HEK293 (cell line): Measurements from ENCODE around the gene AIFM3.

ENCODE experiments used
- BCL6B ChIP-seq: fragments of 450-650 bp; formaldehyde crosslinking; IDR thresholded peaks from 2 replicates; pipeline ENCODE4 v1.5.1; 2017; ENCODE audit warnings: missing biosample characterization, missing genetic modification characterization
- EGR2 ChIP-seq: fragments of 450-650 bp; formaldehyde crosslinking; IDR thresholded peaks from 2 replicates; pipeline ENCODE4 v1.5.1; 2016; ENCODE audit warnings: low read depth, missing biosample characterization, missing genetic modification characterization
- GFI1B ChIP-seq: fragments of 450-650 bp; formaldehyde crosslinking; IDR thresholded peaks from 2 replicates; pipeline ENCODE4 v1.5.1; 2016; ENCODE audit warnings: missing biosample characterization, missing genetic modification characterization
- GLIS2 ChIP-seq: fragments of 450-650 bp; formaldehyde crosslinking; IDR thresholded peaks from 2 replicates; pipeline ENCODE4 v1.5.1; 2016; ENCODE audit warnings: missing biosample characterization, missing genetic modification characterization
- HIC1 ChIP-seq: fragments of 450-650 bp; formaldehyde crosslinking; IDR thresholded peaks from 2 replicates; pipeline ENCODE4 v1.5.1; 2016; ENCODE audit warnings: missing biosample characterization, missing genetic modification characterization
- KLF10 ChIP-seq: fragments of 450-650 bp; IDR thresholded peaks from 2 replicates; pipeline ENCODE4 v1.5.1; 2018; ENCODE audit warnings: missing biosample characterization, mild to moderate bottlenecking, missing genetic modification characterization
- PRDM1 ChIP-seq: fragments of 450-650 bp; formaldehyde crosslinking; IDR thresholded peaks from 2 replicates; pipeline ENCODE4; 2016; ENCODE audit warnings: missing biosample characterization, missing genetic modification characterization
- PRDM4 ChIP-seq: fragments of 450-650 bp; formaldehyde crosslinking; IDR thresholded peaks from 2 replicates; pipeline ENCODE4 v1.5.1; 2017; ENCODE audit warnings: missing biosample characterization, missing genetic modification characterization
- RBAK ChIP-seq: fragments of 450-650 bp; formaldehyde crosslinking; IDR thresholded peaks from 2 replicates; pipeline ENCODE4 v1.5.1; 2016; ENCODE audit warnings: missing biosample characterization, missing genetic modification characterization
- SP3 ChIP-seq: fragments of 450-650 bp; formaldehyde crosslinking; IDR thresholded peaks from 2 replicates; pipeline ENCODE4 v1.5.1; 2016; ENCODE audit warnings: missing biosample characterization, missing genetic modification characterization
- ZBTB1 ChIP-seq: fragments of 450-650 bp; formaldehyde crosslinking; IDR thresholded peaks from 2 replicates; pipeline ENCODE4 v1.5.1; 2016; ENCODE audit warnings: missing biosample characterization, missing genetic modification characterization
- ZBTB26 ChIP-seq: fragments of 450-650 bp; formaldehyde crosslinking; optimal IDR thresholded peaks from 2 replicates; pipeline ENCODE3; 2016; ENCODE audit warnings: missing biosample characterization, mild to moderate bottlenecking, missing genetic modification characterization
- ZBTB44 ChIP-seq: fragments of 450-650 bp; IDR thresholded peaks from 2 replicates; pipeline ENCODE4 v1.5.1; 2018; ENCODE audit warnings: missing biosample characterization, mild to moderate bottlenecking, missing genetic modification characterization
- ZNF10 ChIP-seq: fragments of 450-650 bp; formaldehyde crosslinking; IDR thresholded peaks from 2 replicates; pipeline ENCODE4 v1.5.1; 2017; ENCODE audit warnings: missing biosample characterization, missing genetic modification characterization
- ZNF112 ChIP-seq: fragments of 450-650 bp; formaldehyde crosslinking; IDR thresholded peaks from 2 replicates; pipeline ENCODE4 v1.5.0; 2017; ENCODE audit warnings: missing biosample characterization, missing genetic modification characterization
- ZNF140 ChIP-seq: fragments of 450-650 bp; formaldehyde crosslinking; IDR thresholded peaks from 2 replicates; pipeline ENCODE4 v1.5.1; 2016; ENCODE audit warnings: missing biosample characterization, missing genetic modification characterization
- ZNF169 ChIP-seq: fragments of 450-650 bp; formaldehyde crosslinking; IDR thresholded peaks from 2 replicates; pipeline ENCODE4 v1.5.1; 2016; ENCODE audit warnings: missing biosample characterization, missing genetic modification characterization
- ZNF175 ChIP-seq: fragments of 450-650 bp; formaldehyde crosslinking; IDR thresholded peaks from 2 replicates; pipeline ENCODE4 v1.5.1; 2016; ENCODE audit warnings: missing biosample characterization, missing genetic modification characterization
- ZNF19 ChIP-seq: fragments of 450-650 bp; formaldehyde crosslinking; IDR thresholded peaks from 2 replicates; pipeline ENCODE4; 2016; ENCODE audit warnings: missing biosample characterization, missing genetic modification characterization, low read depth
- ZNF2 ChIP-seq: fragments of 450-650 bp; formaldehyde crosslinking; IDR thresholded peaks from 2 replicates; pipeline ENCODE4 v1.5.1; 2016; ENCODE audit warnings: missing biosample characterization, missing genetic modification characterization
- ZNF211 ChIP-seq: fragments of 450-650 bp; formaldehyde crosslinking; IDR thresholded peaks from 2 replicates; pipeline ENCODE4 v1.5.1; 2016; ENCODE audit warnings: low read depth, missing biosample characterization, missing genetic modification characterization
- ZNF335 ChIP-seq: fragments of 450-650 bp; formaldehyde crosslinking; conservative IDR thresholded peaks from 2 replicates; pipeline ENCODE4 v1.5.1; 2016; ENCODE audit warnings: missing biosample characterization, missing genetic modification characterization
- ZNF549 ChIP-seq: fragments of 450-650 bp; IDR thresholded peaks from 2 replicates; pipeline ENCODE4 v1.5.1; 2018; ENCODE audit warnings: missing biosample characterization, missing genetic modification characterization, mild to moderate bottlenecking, inconsistent platforms, moderate library complexity
- ZNF596 ChIP-seq: fragments of 450-650 bp; IDR thresholded peaks from 2 replicates; pipeline ENCODE4 v1.5.0; 2018; ENCODE audit warnings: missing biosample characterization, mild to moderate bottlenecking, missing genetic modification characterization, moderate library complexity
- ZNF610 ChIP-seq: fragments of 450-650 bp; formaldehyde crosslinking; IDR thresholded peaks from 2 replicates; pipeline ENCODE4 v1.5.1; 2016; ENCODE audit warnings: missing biosample characterization, missing genetic modification characterization, borderline replicate concordance
- ZNF658 ChIP-seq: fragments of 450-650 bp; formaldehyde crosslinking; IDR thresholded peaks from 2 replicates; pipeline ENCODE4; 2016; ENCODE audit warnings: missing biosample characterization, missing genetic modification characterization
- ZNF664 ChIP-seq: fragments of 450-650 bp; formaldehyde crosslinking; IDR thresholded peaks from 2 replicates; pipeline ENCODE4 v1.5.1; 2016; ENCODE audit warnings: missing biosample characterization, missing genetic modification characterization
- ZNF768 ChIP-seq: fragments of 450-650 bp; formaldehyde crosslinking; IDR thresholded peaks from 2 replicates; pipeline ENCODE4 v1.5.1; 2018; ENCODE audit warnings: missing biosample characterization, mild to moderate bottlenecking, missing genetic modification characterization
- ZNF776 ChIP-seq: fragments of 450-650 bp; formaldehyde crosslinking; IDR thresholded peaks from 2 replicates; pipeline ENCODE4 v1.5.0; 2017; ENCODE audit warnings: missing biosample characterization, missing genetic modification characterization, borderline replicate concordance
- ZNF777 ChIP-seq: fragments of 450-650 bp; formaldehyde crosslinking; IDR thresholded peaks from 2 replicates; pipeline ENCODE4 v1.5.1; 2017; ENCODE audit warnings: missing biosample characterization, missing genetic modification characterization, borderline replicate concordance
- ZNF792 ChIP-seq: fragments of 450-650 bp; formaldehyde crosslinking; IDR thresholded peaks from 2 replicates; pipeline ENCODE4 v1.5.1; 2016; ENCODE audit warnings: missing biosample characterization, missing genetic modification characterization
- ZSCAN16 ChIP-seq: fragments of 450-650 bp; formaldehyde crosslinking; IDR thresholded peaks from 2 replicates; pipeline ENCODE4 v1.5.1; 2016; ENCODE audit warnings: missing biosample characterization, missing genetic modification characterization
- ZSCAN4 ChIP-seq: fragments of 450-650 bp; formaldehyde crosslinking; IDR thresholded peaks from 2 replicates; pipeline ENCODE4 v1.5.1; 2017; ENCODE audit warnings: missing biosample characterization, missing genetic modification characterization

AIFM3 gene

GRCh38 chr22:21014202-21014725, 47.2 kb downstream of the AIFM3 start (continued):
- TF ChIP-seq ZNF768 (tag by site-specific recombination) (no peak), ZNF664 (tag by site-specific recombination) (no peak), GLIS2 (tag by site-specific recombination) (peak; percentile 96), ZBTB44 (no peak), HIC1 (tag by site-specific recombination) (no peak), ZNF175 (tag by site-specific recombination) (no peak), ZNF10 (tag by site-specific recombination) (no peak), ZNF2 (tag by site-specific recombination) (no peak), ZSCAN4 (tag by site-specific recombination) (no peak), ZNF19 (tag by site-specific recombination) (no peak), ZNF112 (tag by site-specific recombination) (no peak), ZNF610 (tag by site-specific recombination) (no peak), ZNF776 (no peak), RBAK (tag by site-specific recombination) (no peak), ZBTB26 (tag by site-specific recombination) (peak; percentile 61), PRDM1 (tag by site-specific recombination) (no peak), ZNF596 (no peak), GFI1B (tag by site-specific recombination) (no peak), ZBTB1 (no peak), ZSCAN16 (tag by site-specific recombination) (no peak), ZNF335 (tag by site-specific recombination) (no peak), ZNF140 (tag by site-specific recombination) (no peak), ZNF211 (tag by site-specific recombination) (no peak), SP3 (tag by site-specific recombination) (peak; percentile 64), BCL6B (tag by site-specific recombination) (no peak), ZNF658 (tag by site-specific recombination) (no peak), EGR2 (0 out of 2 replicates have a peak, but pooled peaks have one; percentile 20), ZNF777 (tag by site-specific recombination) (no peak), KLF10 (tag by site-specific recombination) (no peak), ZNF169 (tag by site-specific recombination) (no peak), ZNF792 (tag by site-specific recombination) (no peak), PRDM4 (tag by site-specific recombination) (no peak), ZNF549 (tag by site-specific recombination) (no peak)
